GM12891 (cell line): ENCODE results near the gene CFAP20.

Experiments
- DNase-seq: peaks from one replicate; pipeline ENCODE4 v3.0.0; 2011; ENCODE audit warnings: low spot score; ENCODE audit not compliant: insufficient read length
- FAIRE-seq: peaks from 2 replicates; lab custom pipeline; 2011; peaks lifted over from hg19 to GRCh38; lab: Jason Lieb, UNC
- PAX5 ChIP-seq: IDR thresholded peaks from 2 replicates; pipeline ENCODE4 v1.6.1; 2011; ENCODE audit warnings: low read length, moderate library complexity, mild to moderate bottlenecking; ENCODE audit not compliant: insufficient read depth, severe bottlenecking
- POLR2A ChIP-seq: IDR thresholded peaks from 2 replicates; pipeline ENCODE4 v1.6.1; 2011; ENCODE audit warnings: low read depth, low read length, control low read depth
- POLR2AphosphoS5 ChIP-seq: IDR thresholded peaks from 2 replicates; pipeline ENCODE4 v1.6.1; 2011; ENCODE audit warnings: low read depth, low read length, control low read depth
- POU2F2 ChIP-seq: IDR thresholded peaks from 2 replicates; pipeline ENCODE4 v1.6.1; 2011; ENCODE audit warnings: low read depth, mild to moderate bottlenecking, control low read depth, low read length, moderate library complexity
- SPI1 ChIP-seq: IDR thresholded peaks from 2 replicates; pipeline ENCODE4 v1.6.1; 2011; ENCODE audit warnings: low read depth, low read length, control low read depth
- TAF1 ChIP-seq: IDR thresholded peaks from 2 replicates; pipeline ENCODE4 v1.6.1; 2011; ENCODE audit warnings: low read depth, low read length, control low read depth

Gene CFAP20

GRCh38 chr16:58070585-58070984 lies 58.6 kb downstream of the CFAP20 start:
- no peak for FAIRE-seq

More at GRCh38 chr16:58070585-58070984, 58.6 kb downstream of the CFAP20 start:
- TF ChIP-seq SPI1 (no peak), POLR2AphosphoS5 (no peak), POU2F2 (no peak), TAF1 (no peak), PAX5 (no peak), POLR2A (no peak)
- DNase-seq, result no peak
